Adrenal gland (tissue), 12 donors: ENCODE results near the gene ATP9B. TPM values are rescaled to one million over a fixed set of nuclear protein-coding genes. Genes with fewer than 3 reads are reported as not detected.

Source experiments
- DNase-seq, 7 donors: peaks; one replicate each; pipeline ENCODE4 v3.0.0-alpha.2; 2019 to 2020
- H3K27ac ChIP-seq, 5 donors: fragments of 200-600 bp; sonication (generic) in 4 of 5; 1 replicate in 3 of 5; 2 replicates in 2 of 5; pipeline versions ENCODE4 v1.5.1 to v1.8.0; 2016 to 2020; ENCODE audit warnings: mild to moderate bottlenecking in 1 of 5
- H3K27me3 ChIP-seq: fragments of 200-600 bp; 2 replicates; pipeline ENCODE4 v1.8.0; 2021
- H3K36me3 ChIP-seq, 2 donors: fragments of 200-600 bp; replicated peaks in 1 of 2; 1 replicate in 1 of 2; 2 replicates in 1 of 2; pipeline versions ENCODE4 v1.5.1 to v1.8.0; 2018 to 2022
- H3K4me1 ChIP-seq, 2 donors: fragments of 200-600 bp; replicated peaks in 1 of 2; 1 replicate in 1 of 2; 2 replicates in 1 of 2; pipeline versions ENCODE4 v1.5.1 to v1.8.0; 2018 to 2021
- H3K4me3 ChIP-seq, 4 donors: fragments of 200-600 bp; sonication (generic) in 3 of 4; one replicate each; pipeline ENCODE4 v1.5.1; 2016 to 2018
- H3K9me3 ChIP-seq, 3 donors: fragments of 200-600 bp; sonication (generic) in 1 of 3; replicated peaks in 1 of 3; 1 replicate in 2 of 3; 2 replicates in 1 of 3; pipeline versions ENCODE4 v1.5.1 to v1.8.0; 2016 to 2021
- CTCF ChIP-seq, 6 experiments: fragments of 450-650 bp in 4 of 6; fragments of 200-600 bp in 2 of 6; sonication (generic) in 1 of 6; IDR thresholded peaks; 1 replicate in 5 of 6; 2 replicates in 1 of 6; pipeline versions ENCODE4 v1.5.1 to v1.8.0; 2016 to 2021; ENCODE audit warnings: antibody characterized with exemption in 6 of 6, mild to moderate bottlenecking in 2 of 6, moderate library complexity in 1 of 6
- POLR2A ChIP-seq, 2 donors: fragments of 450-650 bp; IDR thresholded peaks; one replicate each; pipeline ENCODE4 v1.6.1; 2017; ENCODE audit warnings: antibody characterized with exemption in 2 of 2, mild to moderate bottlenecking in 2 of 2, moderate library complexity in 1 of 2
- WGBS, 4 donors: extraction: QIAGEN DNeasy Blood & Tissue Kit in 2 of 4; methylation state at CpG; one replicate each; pipeline versions ENCODE4 v1.1.5 to v1.1.7; 2013 to 2017; 5-methylcytosine and 5-hydroxymethylcytosine counted together
- intact Hi-C, 2 donors: fragments of 100-400 bp; cut with DNase I; formaldehyde crosslinking; loops; one replicate each; pipeline versions ENCODE4 v1.14.1 to v1.15.0; 2022 to 2023
- polyA plus RNA-seq, 3 donors: library from polyadenylated mRNA; stranded (reverse); fragments of 200-250 nt in 2 of 3; fragments of 350-450 nt in 1 of 3; fragmentation: Illumina TruSeq in 1 of 3; extraction: RNeasy Lipid Tissue Mini Kit (QIAGEN cat#74804) in 1 of 3; gene quantifications; one replicate each; pipeline ENCODE4 v1.2.3, GENCODE V29; 2013 to 2014
- total RNA-seq, 9 donors: library from RNA; depleted of rRNA in 4 of 9; stranded (reverse); fragments of >200 nt in 4 of 9; fragments of 120-200 nt in 1 of 9; fragmentation: NEBNext Ultra II Directional in 1 of 9; extraction: Animal tissue kit (Norgen Biotek cat#: 25700) in 1 of 9; gene quantifications; one replicate each; pipeline versions ENCODE4 v1.1.0 to v1.2.4, GENCODE V29; 2013 to 2023
- donor health status: healthy with polysubstance abuse.
- donor health status: Bipolar disorder and iron deficiency.
- donor health status: DM: yes; HTN: yes; CAD: no.
- donor health status: DM: no; HTN: no; CAD: no.
- donor health status: DM: no; HTN: no; CAD: no.
- donor health status: DM: yes; HTN: yes; CAD: no.

Gene ATP9B
- total and polyA plus RNA-seq, 12 donors: 16.3 to 36.0 (median 27.7) TPM

- Histone ChIP-seq H3K4me3 (peak within 1 kb of the TSS in 2 of 4 donors; percentile 30 to 62), H3K9me3 (no peaks in the 10 kb centered on the region), H3K36me3 (no peaks in the 10 kb centered on the region), H3K27ac (peak within 1 kb of the TSS in 3 of 5 donors; percentile 19 to 82 (median 71)), H3K27me3 (no peaks in the 10 kb centered on the region), H3K4me1 (peaks cover 10 to 38% of the 10 kb centered on the region in 2 donors)
- intact Hi-C loops: no loop called here
- WGBS, 4 donors: 0% methylated on average over 3 to 91 of the region's 91 CpGs
- DNase-seq: peak in 6 of 7 donors; percentile 49 to 81 (median 60)
- TF ChIP-seq CTCF (IDR thresholded peaks at IDR 0.05) (peak in 1 of 6 experiments; percentile 2), POLR2A (IDR thresholded peaks at IDR 0.05) (no peak)
These were observed 326.7 kb downstream of the ATP9B start, which contains the start of gene NFATC1 for GRCh38 chr18:79395761-79396404. Gene NFATC1 (plus strand): TSS chr18:79395930. CDS start chr18:79396225, 295 bp downstream.

- WGBS, 4 donors: 11 to 58% (median 20%) methylated on average over 11 to 67 of the region's 68 CpGs
- TF ChIP-seq CTCF (IDR thresholded peaks at IDR 0.05): peak in 1 of 6 experiments; percentile 10
- no peak for TF ChIP-seq POLR2A (IDR thresholded peaks at IDR 0.05)
- Histone ChIP-seq H3K27me3 (no peaks in the 10 kb centered on the region), H3K4me1 (peaks cover 10 to 38% of the 10 kb centered on the region in 2 donors), H3K9me3 (no peaks in the 10 kb centered on the region), H3K36me3 (no peaks in the 10 kb centered on the region), H3K27ac (peak overlapping the region in 3 of 5 donors; percentile 19 to 82 (median 71)), H3K4me3 (peak overlapping the region in 1 of 4 donors; percentile 62)
- DNase-seq: peak in 1 of 7 donors; percentile 62
- intact Hi-C loops: no loop called here
These were observed 327.4 kb downstream of the ATP9B start for GRCh38 chr18:79396431-79397246.

- Histone ChIP-seq H3K9me3 (no peaks in the 10 kb centered on the region), H3K4me3 (no peak overlapping the region), H3K27ac (no peak overlapping the region), H3K36me3 (no peaks in the 10 kb centered on the region), H3K27me3 (no peaks in the 10 kb centered on the region), H3K4me1 (peaks cover 10 to 45% of the 10 kb centered on the region in 2 donors)
- intact Hi-C loops: no loop called here
- TF ChIP-seq POLR2A (IDR thresholded peaks at IDR 0.05) (no peak), CTCF (IDR thresholded peaks at IDR 0.05) (no peak)
- 79 to 85% (median 83%) methylated on average over 25 to 27 of the region's 27 CpGs for WGBS, 4 donors
- peak in 1 of 7 donors; percentile 9 for DNase-seq
These were observed 328.1 kb downstream of the ATP9B start for GRCh38 chr18:79397247-79397829.
